GM15510 (cell line): Measurements from ENCODE around the gene CYB5A.

Experiments used
- POLR2A ChIP-seq: IDR thresholded peaks from 3 replicates; pipeline ENCODE4 v1.6.1; 2011; ENCODE audit warnings: borderline replicate concordance; ENCODE audit not compliant: insufficient read length; ENCODE audit errors: extremely low read depth

CYB5A gene

DNA sequence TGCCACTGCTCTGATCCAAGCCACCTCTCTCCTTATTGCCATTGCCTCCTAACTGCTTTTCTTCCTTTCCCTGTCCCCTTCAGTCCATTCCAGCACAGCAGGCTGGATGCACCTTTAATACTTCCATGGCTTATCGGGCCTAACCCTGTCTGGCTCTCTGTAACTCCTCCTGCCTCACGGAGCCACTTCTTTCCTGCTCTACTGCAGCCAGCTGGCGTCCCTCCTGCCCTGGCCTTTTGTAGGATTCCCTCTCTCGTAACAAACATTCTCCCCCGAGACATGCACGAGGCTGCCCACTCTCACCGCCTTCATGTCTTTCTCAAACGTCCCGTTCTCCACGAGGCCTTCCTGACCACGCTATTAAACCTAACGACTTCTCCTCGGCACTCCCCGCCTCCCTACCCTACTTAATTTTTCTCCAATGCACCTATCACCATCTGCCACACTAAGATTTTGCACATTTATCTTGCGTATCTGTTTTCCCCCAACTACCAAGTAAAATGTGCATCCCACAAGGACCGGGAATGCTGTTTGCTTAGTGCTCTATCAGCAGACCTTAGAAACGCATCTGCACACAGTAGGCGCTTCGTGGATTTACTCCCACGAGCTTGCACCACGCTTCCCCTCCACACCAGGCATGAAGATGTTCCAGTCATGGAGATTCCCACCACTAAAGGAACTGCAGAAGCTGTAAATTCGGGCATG, 23.1 kb upstream of the CYB5A start:
- TF ChIP-seq POLR2A = no peak

GRCh38 chr18:74311000-74311399, 19.2 kb upstream of the CYB5A start:
- no peak for TF ChIP-seq POLR2A

DNA sequence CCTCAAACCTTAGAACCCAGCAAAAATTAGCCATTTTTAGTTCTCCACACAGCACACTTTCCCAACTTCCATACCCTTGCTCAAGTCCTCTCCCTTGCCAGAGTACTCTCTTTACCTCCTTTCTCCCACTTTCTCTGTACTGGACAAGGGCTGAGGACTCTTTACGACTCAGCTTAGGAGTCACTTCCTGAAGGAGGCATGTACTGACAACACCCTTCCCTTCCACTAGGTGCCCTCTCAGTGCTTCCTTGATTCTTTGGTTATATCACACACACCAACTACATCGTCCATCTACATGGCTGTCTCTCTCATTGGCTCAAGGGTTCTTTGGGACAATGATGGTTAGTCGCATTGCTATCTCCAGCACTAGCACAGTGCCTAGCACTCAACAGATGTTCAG, 18.6 kb upstream of the CYB5A start:
- no peak for TF ChIP-seq POLR2A

- no peak for TF ChIP-seq POLR2A
These were observed 12.2 kb upstream of the CYB5A start for GRCh38 chr18:74303936-74304335.

- no peak for TF ChIP-seq POLR2A
These were observed 11.5 kb upstream of the CYB5A start for GRCh38 chr18:74303306-74303705.

DNA sequence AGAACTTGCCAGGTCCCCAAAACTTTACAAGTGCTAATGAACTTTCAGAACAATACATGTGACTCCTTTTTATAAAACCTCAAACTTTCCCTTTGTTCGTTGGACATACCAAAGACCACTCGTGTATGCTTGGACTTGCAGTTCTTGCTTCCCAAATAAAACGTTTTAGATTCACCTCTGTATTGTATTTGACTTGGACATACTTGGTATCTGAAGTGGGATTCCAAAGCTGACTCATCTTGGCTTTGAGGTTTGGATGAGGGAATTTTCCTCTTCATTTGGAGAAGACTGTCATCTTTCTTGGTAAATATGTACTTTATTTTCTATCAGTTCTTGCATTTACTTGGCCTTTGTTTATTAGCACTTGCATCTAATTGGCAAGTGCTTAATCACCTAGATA, 8.0 kb upstream of the CYB5A start:
- TF ChIP-seq POLR2A = no peak

GRCh38 chr18:74299162-74299561, 7.4 kb upstream of the CYB5A start:
- no peak for TF ChIP-seq POLR2A

DNA sequence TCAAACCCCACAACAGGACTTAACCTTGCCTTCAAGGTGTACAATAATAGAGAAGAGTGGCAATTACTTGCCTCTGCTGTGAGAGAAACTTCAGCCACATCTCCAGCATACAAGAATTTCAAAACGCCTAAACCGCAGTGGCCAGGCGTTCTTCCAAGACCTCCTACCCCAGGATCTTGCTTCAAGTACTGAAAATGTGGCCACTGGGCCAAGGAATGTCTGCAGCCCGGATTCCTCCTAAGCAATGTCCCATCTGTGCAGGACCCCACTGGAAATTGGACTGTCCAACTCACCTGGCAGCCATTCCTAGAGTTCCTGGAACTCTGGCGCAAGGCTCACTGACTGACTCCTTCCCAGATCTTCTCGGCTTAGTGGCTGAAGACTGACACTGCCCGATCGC, 2.8 kb upstream of the CYB5A start:
- TF ChIP-seq POLR2A = no peak

GRCh38 chr18:74292541-74292858, 737 bp upstream of the CYB5A start:
- no peak for TF ChIP-seq POLR2A

DNA sequence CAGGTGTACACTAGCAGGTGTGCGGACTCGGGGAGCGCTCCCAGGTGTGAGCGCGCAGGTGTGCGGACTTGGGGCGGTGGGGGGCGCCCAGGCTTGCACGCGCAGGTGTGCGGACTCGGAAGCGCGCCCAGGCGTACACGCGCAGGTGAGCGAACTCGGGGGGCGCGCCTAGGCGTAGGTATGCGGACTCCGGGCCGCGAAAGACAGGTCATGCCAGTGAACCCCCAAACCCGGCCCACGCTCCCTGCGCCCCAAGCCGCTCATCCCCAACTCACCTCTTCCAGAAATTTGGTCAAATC, 342 bp downstream of the CYB5A start:
- TF ChIP-seq POLR2A = no peak

- TF ChIP-seq POLR2A = no peak
These were observed 830 bp downstream of the CYB5A start for GRCh38 chr18:74290794-74291471.

DNA sequence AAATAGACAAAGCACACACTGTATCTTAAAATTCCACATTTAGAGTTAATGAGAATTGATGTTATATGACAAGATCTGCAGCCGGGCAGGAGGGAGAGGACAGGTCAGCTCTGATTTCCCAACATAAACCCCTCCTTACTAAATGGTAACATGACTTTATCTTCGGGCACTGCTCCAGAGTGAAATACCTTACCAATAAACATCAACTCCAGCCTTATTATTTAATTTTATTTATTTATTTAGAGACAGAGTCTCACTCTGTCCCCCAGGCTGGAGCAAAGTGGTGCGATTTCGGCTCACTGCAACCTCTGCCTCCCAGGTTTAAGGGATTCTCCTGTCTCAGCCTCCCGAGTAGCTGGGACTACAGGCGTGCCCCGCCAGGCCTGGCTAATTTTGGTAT, 1.7 kb downstream of the CYB5A start:
- no peak for TF ChIP-seq POLR2A

GRCh38 chr18:74289137-74289536, 2.6 kb downstream of the CYB5A start:
- TF ChIP-seq POLR2A = no peak

GRCh38 chr18:74288730-74289129, 3.0 kb downstream of the CYB5A start:
- TF ChIP-seq POLR2A = no peak

GRCh38 chr18:74288041-74288440, 3.7 kb downstream of the CYB5A start:
- no peak for TF ChIP-seq POLR2A

- no peak for TF ChIP-seq POLR2A
These were observed 4.9 kb downstream of the CYB5A start for GRCh38 chr18:74286856-74287255.
